NAMALWA (cell line): Measurements from ENCODE around the gene ANAPC10.
"Not testable (repeated sequence)": the region's sequence is repeated elsewhere in the genome, so short reads cannot be mapped to it uniquely, and the experiment has no call there.

Source experiments
- DNase-seq: peaks from one replicate; pipeline ENCODE4 v3.0.0-alpha.2; 2015; ENCODE audit warnings: low spot score

ANAPC10 gene

GRCh38 chr4:145071560-145071959, 26.4 kb downstream of the ANAPC10 start:
- no peak for DNase-seq

DNA sequence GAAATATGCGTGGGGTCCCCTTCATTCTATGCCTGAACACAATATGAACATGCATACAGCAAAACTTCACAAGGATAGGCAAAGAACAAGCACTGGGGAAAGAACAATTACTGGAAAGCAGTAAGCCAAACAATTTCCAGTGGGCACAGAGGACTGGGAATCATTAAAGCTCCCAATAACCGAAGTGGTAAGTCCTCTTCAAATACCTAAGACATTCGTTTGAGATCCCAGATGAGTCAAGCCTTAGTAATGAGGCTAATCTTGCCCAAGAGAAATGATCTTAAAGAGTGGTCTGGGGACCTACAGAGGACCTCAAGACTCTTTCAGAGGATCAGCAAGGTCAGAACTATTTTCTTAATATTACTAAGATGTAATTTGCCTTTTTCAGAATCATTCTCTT, 28.6 kb downstream of the ANAPC10 start:
- no peak for DNase-seq

DNA sequence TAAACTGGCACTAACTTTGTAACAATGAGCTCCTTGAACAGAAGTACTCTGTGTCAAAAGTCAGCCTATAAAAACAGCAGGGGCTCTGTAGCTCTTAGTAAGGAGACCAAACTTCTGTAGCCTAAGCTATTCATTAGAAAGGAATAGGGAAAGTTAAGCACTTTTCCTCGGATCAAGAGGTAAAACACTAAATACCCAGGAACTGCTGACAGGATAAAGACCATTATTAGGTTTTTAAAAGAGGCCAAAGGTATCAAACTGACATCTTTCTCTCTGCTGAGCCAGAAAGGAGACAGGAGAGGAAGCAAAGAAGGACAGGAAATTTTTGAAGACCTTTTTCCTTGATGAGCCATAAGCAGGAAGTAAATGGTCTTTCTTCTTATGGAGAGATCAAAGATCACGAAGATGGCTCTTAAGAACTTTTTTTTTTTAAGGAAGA, 31.9 kb downstream of the ANAPC10 start:
- no peak for DNase-seq

DNA sequence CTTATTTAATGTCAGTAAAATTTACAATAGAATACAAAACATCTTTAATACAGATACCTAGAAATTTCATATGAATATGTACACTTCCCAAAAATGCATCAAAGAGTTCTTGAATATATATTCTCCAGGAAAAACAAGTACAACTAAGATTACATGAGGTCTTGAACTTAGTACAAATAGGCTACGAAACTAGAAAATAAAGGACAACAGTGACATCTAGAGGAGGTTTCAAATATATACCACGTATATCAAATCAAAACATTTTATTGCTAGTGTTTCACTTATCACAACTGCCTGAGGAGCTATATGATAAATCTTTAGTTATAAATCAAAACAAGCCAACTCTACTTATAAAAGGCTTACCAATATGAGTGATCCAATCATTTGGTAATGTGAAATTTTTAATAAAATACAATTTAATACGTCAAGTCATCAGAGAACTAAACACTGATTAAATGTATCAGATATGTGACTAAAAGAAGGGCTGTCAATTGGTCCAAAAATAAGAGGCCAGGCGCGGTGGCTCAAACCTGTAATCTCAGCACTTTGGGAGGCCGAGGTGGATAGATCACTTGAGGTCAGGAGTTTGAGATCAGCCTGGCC, 36.6 kb downstream of the ANAPC10 start:
- DNase-seq = peak; percentile 73

DNA sequence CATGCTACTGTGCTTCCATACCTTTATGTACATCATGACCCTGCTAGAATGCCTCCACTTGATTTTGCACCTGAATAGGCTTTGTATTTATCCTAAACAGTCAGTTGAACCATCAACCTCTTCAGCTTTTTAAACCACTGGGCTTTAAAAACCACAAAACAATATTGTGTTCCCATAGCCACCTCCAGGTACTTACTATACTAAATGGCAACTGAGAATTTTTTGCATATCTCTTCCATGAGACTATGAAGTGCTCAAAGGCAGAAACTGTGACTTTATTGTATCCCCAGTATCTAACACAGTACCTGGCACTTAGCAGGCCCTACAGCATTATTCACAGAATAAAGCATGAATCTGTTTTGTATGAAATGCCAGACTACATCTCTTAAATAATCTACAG, 39.7 kb downstream of the ANAPC10 start:
- no peak for DNase-seq

- no peak for DNase-seq
Observed at GRCh38 chr4:145056325-145057130, 41.5 kb downstream of the ANAPC10 start.

DNA sequence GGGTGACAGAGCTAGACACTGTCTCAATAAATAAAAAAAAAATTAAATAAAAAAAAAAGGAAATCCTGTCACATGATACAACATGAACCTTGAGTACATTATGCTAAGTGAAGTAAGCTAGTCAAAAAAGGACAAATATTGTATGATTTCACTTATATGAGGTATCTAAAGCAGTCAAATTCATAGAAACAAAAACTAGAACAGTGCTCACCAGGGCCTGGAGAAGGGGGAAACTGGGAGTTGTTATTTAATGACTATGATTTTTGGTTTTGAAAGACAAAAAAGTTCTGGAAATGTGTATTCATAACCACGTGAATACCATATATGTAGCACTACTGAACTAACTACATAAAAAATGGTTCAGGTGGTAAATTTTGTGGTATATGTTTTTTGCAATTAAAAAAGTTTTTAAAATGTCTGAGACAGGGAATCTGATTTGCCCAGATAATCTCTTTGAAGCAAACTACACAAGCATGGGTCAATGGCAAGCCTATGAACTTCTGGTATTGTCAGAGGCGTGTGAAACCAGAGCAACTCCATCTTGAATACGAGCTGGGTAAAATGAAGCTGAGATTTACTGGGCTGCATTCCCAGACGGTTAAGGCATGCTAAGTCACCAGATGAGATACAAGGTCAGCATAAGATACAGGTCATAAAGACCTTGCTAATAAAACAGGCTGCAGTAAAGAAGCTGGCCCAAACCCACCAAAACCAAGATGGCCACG, 42.3 kb downstream of the ANAPC10 start:
- no peak for DNase-seq

DNA sequence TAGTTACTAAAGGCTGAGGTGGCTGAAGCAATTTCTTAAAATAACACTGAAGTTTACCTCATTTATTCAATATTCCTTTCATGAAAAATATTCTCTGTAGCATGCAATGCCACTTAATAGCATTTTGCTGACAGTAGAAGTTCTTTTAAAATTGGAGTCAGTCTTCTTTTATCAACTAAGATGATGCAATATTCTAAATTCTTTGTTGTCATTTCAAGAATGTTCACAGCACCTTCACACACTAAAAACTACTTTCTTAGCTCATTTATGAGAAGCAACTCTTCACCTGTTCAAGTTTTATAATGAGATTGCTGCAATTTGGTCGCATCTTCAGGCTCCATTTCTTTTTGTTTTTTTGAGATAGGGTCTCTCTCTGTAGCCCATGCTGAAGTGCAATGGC, 48.8 kb downstream of the ANAPC10 start:
- no peak for DNase-seq

GRCh38 chr4:145048817-145049216, 49.2 kb downstream of the ANAPC10 start:
- no peak for DNase-seq

DNA sequence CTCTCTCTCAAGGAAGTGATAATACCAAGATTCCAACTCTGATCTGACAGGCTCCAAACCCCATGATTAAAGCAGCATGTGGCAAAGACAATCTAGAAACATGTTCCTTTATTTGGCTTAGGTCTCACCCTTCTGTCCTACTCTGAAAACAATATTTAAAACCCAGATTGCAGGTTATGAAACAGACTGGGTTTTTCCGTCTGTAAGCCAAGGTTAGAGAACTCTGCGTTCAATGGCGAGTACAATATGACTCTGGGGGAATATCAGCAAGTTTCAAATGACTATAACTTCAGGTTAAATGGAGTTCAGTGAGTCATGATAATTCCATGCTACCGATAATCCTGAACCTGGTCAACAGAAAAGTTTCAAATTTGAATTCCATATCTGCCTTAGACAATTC, 50.8 kb downstream of the ANAPC10 start:
- no peak for DNase-seq

GRCh38 chr4:145045180-145045579, 52.8 kb downstream of the ANAPC10 start:
- DNase-seq = no peak

- DNase-seq = no peak
Observed at GRCh38 chr4:145044341-145044740, 53.7 kb downstream of the ANAPC10 start.

GRCh38 chr4:145043306-145043705, 54.7 kb downstream of the ANAPC10 start:
- DNase-seq = peak; percentile 6

- DNase-seq = no peak
Observed at GRCh38 chr4:145042601-145043285, 55.3 kb downstream of the ANAPC10 start.

- DNase-seq = peak; percentile 68
Observed at GRCh38 chr4:145041378-145041777, 56.6 kb downstream of the ANAPC10 start.

GRCh38 chr4:145035494-145036136, 62.4 kb downstream of the ANAPC10 start:
- DNase-seq = no peak

DNA sequence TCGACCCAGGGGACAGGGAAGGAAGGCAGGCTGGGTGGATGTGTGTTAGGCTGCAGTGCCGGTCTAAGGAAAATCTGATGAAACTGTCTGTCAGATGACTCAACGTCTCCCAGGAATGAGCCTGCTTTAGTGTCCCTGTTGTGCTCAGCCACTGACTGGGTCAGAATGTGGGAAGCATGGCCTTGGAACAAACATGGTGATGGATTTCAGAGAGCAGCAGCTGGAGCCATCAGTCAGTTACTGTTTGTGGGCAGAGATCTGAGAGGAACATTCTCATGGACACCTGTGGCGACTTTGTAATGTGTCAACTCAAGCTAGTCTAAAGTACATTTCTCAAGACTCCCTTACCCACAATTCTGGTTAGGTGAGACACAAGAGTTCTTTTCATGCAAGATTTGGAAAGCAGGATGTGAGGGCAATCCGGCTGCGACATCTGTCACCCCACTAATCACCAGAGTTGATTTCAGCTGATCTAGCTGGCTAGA, 63.2 kb downstream of the ANAPC10 start:
- no peak for DNase-seq

DNA sequence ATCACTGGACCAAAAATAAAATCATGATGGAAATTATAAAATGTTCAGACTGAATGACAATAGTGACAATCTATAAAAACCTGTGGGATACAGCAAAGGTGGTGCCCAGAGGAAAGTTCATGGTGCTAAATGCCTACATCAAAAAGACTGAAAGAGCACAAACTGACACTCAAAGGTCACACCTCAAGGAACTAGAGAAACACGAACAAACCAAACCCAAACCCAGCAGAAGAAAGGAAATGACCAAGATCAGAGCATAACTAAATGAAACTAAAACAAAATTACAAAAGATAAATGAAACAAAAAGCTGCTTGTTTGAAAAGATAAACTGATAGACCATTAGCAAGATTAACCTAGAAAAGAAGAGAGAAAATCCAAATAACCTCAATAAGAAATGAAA, 78.7 kb downstream of the ANAPC10 start:
- no peak for DNase-seq

DNA sequence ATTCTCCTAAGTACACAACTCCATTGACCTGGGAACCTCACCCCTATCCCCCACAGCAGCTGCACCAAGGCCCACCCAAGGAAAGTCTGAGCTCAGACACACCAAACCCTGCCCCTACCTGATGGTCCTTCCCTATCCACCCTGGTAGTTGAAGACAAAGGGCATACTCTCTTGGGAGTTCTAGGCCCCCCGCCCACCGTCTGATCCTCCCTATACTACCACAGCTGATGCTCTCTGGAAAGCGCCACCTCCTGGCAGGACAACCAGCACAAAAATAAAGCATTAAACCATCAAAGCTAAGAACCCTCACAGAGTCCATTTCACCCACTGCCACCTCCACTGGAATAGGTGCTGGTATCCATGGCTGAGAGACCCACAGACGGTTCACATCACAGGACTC, 83.6 kb downstream of the ANAPC10 start:
- no peak for DNase-seq

DNA sequence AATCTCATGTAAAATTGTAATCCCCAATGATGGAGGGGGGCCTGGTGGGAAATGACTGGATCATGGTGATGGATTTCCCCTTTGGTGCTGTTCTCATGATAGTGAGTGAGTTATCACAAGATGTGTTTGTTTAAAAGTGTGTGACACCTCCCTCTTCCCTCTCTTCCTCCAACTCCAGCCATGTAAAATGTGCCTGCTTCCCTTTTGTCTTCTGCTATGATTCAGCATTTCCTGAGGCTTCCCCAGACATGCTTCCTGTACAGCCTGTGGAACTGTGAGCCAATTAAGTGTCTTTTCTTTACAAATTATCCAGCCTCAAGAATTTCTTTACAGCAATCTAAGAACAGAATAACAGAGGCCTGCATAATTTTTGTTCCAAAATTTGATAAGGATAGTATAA, 85.2 kb downstream of the ANAPC10 start:
- DNase-seq = no peak

DNA sequence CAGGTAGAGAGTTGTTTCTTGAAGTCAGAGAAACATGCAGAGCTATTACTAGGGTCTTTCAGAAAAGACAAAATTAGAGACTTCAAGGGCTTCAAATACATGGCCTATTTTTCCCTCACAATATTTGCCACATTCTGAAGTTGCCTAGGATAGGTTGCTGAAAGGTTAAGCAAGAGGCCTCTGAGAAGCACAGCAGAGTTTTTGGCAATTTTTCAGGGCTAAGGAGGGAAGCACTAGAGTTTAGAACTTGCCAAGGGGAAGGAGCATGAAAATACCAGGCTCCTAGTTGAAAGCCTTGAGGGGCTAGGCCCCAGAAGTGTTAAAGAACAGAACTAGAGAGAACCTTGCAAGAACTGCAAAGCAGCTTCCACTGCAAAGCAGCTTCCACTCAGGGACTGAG, 86.4 kb downstream of the ANAPC10 start:
- DNase-seq = no peak

- not testable (repeated sequence) for DNase-seq
Observed at GRCh38 chr4:145010315-145010714, 87.7 kb downstream of the ANAPC10 start.
